H1 (cell line): Measurements from ENCODE around the gene MTF1. TPM values are rescaled to one million over a fixed set of nuclear protein-coding genes. Genes with fewer than 3 reads are reported as not detected.

Source experiments
- CTCF ChIA-PET: fragments of 300-600 bp; sonication (Branson Sonifier 250); formaldehyde crosslinking; loops from one replicate; lab custom pipeline; 2021; ENCODE audit not compliant: partially characterized antibody; lab: Charles Lee
- POLR2A ChIA-PET: fragments of 300-600 bp; sonication (Branson Sonifier 250); formaldehyde crosslinking; loops from one replicate; lab custom pipeline; 2021; ENCODE audit warnings: inconsistent platforms; ENCODE audit not compliant: partially characterized antibody; lab: Charles Lee
- DNase-seq, 2 experiments: peaks; one replicate each; pipeline versions ENCODE4 v3.0.0 to v3.0.0-alpha.2; 2010 to 2022; ENCODE audit warnings: low spot score in 2 of 2, low read depth in 1 of 2, mixed read lengths in 1 of 2
- FAIRE-seq: peaks from 2 replicates; lab custom pipeline; 2011; peaks lifted over from hg19 to GRCh38; lab: Jason Lieb, UNC
- H2AFZ ChIP-seq: 2 replicates; pipeline ENCODE4 v1.8.1; 2012; ENCODE audit warnings: low read length, inconsistent platforms
- H2AK5ac ChIP-seq: 2 replicates; pipeline ENCODE4 v1.6.1; 2013; ENCODE audit warnings: low read depth, low read length
- H2BK120ac ChIP-seq: replicated peaks from 2 replicates; pipeline ENCODE3; 2013; ENCODE audit warnings: low read depth, low read length, inconsistent platforms
- H2BK12ac ChIP-seq: 2 replicates; pipeline ENCODE4 v1.6.1; 2013; ENCODE audit warnings: low read depth, low read length
- H2BK15ac ChIP-seq: 2 replicates; pipeline ENCODE4 v1.6.1; 2013; ENCODE audit warnings: low read length
- H2BK20ac ChIP-seq: 2 replicates; pipeline ENCODE4 v1.6.1; 2013; ENCODE audit warnings: low read length
- H2BK5ac ChIP-seq: 2 replicates; pipeline ENCODE4 v1.6.1; 2013; ENCODE audit warnings: low read depth, low read length
- H3K14ac ChIP-seq: 2 replicates; pipeline ENCODE4 v1.6.1; 2013; ENCODE audit warnings: inconsistent platforms; ENCODE audit not compliant: insufficient read length
- H3K18ac ChIP-seq: 2 replicates; pipeline ENCODE4 v1.6.1; 2013; ENCODE audit warnings: low read length; ENCODE audit errors: extremely low read depth
- H3K23ac ChIP-seq: 2 replicates; pipeline ENCODE4 v1.6.1; 2013; ENCODE audit warnings: inconsistent platforms; ENCODE audit not compliant: insufficient read length
- H3K23me2 ChIP-seq: 2 replicates; pipeline ENCODE4 v1.6.1; 2013; ENCODE audit warnings: low read depth, low read length
- H3K27ac ChIP-seq: 2 replicates; pipeline ENCODE4 v1.6.1; 2011; ENCODE audit warnings: low read depth, low read length, inconsistent platforms
- H3K27me3 ChIP-seq, 4 experiments: replicated peaks in 1 of 4; 1 replicate in 1 of 4; 2 replicates in 3 of 4; pipeline versions ENCODE4 v1.6.1 to v1.8.1; 2011 to 2013; ENCODE audit warnings: low read length in 3 of 4, mild to moderate bottlenecking in 3 of 4, inconsistent platforms in 2 of 4, mixed read lengths in 2 of 4, moderate library complexity in 1 of 4; ENCODE audit not compliant: control insufficient read depth in 3 of 4, insufficient read depth in 3 of 4; ENCODE audit errors: extremely low read depth in 1 of 4
- H3K36me3 ChIP-seq, 4 experiments: 2 replicates each; pipeline versions ENCODE4 v1.6.1 to v1.8.1; 2011 to 2013; ENCODE audit warnings: mild to moderate bottlenecking in 4 of 4, low read length in 3 of 4, moderate library complexity in 2 of 4, control low read depth in 1 of 4, inconsistent platforms in 1 of 4; ENCODE audit not compliant: insufficient read depth in 4 of 4, control insufficient read depth in 2 of 4
- H3K4ac ChIP-seq: replicated peaks from 2 replicates; pipeline ENCODE3; 2013; ENCODE audit warnings: low read length, low read depth, mixed read lengths, inconsistent platforms; ENCODE audit not compliant: insufficient read length
- H3K4me1 ChIP-seq, 4 experiments: replicated peaks in 1 of 4; 1 replicate in 1 of 4; 2 replicates in 3 of 4; pipeline versions ENCODE4 v1.6.1 to v1.8.1; 2011 to 2013; ENCODE audit warnings: low read length in 3 of 4, inconsistent platforms in 2 of 4, mixed read lengths in 1 of 4; ENCODE audit not compliant: insufficient read depth in 4 of 4, control insufficient read depth in 3 of 4
- H3K4me2 ChIP-seq, 2 experiments: 2 replicates each; pipeline versions ENCODE4 v1.6.1 to v1.8.1; 2011 to 2013; ENCODE audit warnings: low read depth in 2 of 2, low read length in 2 of 2, control low read depth in 1 of 2, inconsistent platforms in 1 of 2, mild to moderate bottlenecking in 1 of 2; ENCODE audit not compliant: insufficient read depth in 1 of 2
- H3K4me3 ChIP-seq, 4 experiments: fragments of 200-600, 300-600 bp in 1 of 4; sonication (generic), shearing (Covaris generic), sonication (Bioruptor Twin) in 1 of 4; 2 replicates each; pipeline versions ENCODE4 v1.5.1 to v1.8.1; 2011 to 2016; ENCODE audit warnings: low read length in 4 of 4, low read depth in 3 of 4, control low read depth in 2 of 4, inconsistent platforms in 2 of 4, mild to moderate bottlenecking in 2 of 4, mixed read lengths in 1 of 4, moderate library complexity in 1 of 4; ENCODE audit not compliant: insufficient read depth in 2 of 4; ENCODE audit errors: extremely low read depth in 1 of 4
- H3K56ac ChIP-seq: replicated peaks from 2 replicates; pipeline ENCODE3; 2013; ENCODE audit warnings: low read depth, mild to moderate bottlenecking, mixed read lengths, low read length, inconsistent platforms; ENCODE audit not compliant: insufficient read length
- H3K79me1 ChIP-seq: 2 replicates; pipeline ENCODE4 v1.6.1; 2013; ENCODE audit warnings: low read depth, low read length, control low read depth
- H3K79me2 ChIP-seq, 2 experiments: 2 replicates each; pipeline versions ENCODE4 v1.6.1 to v1.8.1; 2012 to 2013; ENCODE audit warnings: low read length in 2 of 2, mild to moderate bottlenecking in 2 of 2, inconsistent platforms in 1 of 2; ENCODE audit not compliant: insufficient read depth in 2 of 2, control insufficient read depth in 1 of 2
- H3K9ac ChIP-seq, 4 experiments: replicated peaks in 1 of 4; 1 replicate in 1 of 4; 2 replicates in 3 of 4; pipeline versions ENCODE4 v1.6.1 to v1.8.1; 2011 to 2013; ENCODE audit warnings: low read depth in 3 of 4, low read length in 3 of 4, control low read depth in 2 of 4, mild to moderate bottlenecking in 2 of 4, moderate library complexity in 2 of 4, inconsistent platforms in 1 of 4; ENCODE audit errors: extremely low read depth in 1 of 4
- H3K9me3 ChIP-seq, 2 experiments: 2 replicates each; pipeline versions ENCODE4 v1.6.1 to v1.8.1; 2012 to 2013; ENCODE audit warnings: mild to moderate bottlenecking in 2 of 2, moderate library complexity in 2 of 2, control low read depth in 1 of 2, inconsistent platforms in 1 of 2, low read depth in 1 of 2, low read length in 1 of 2, mixed read lengths in 1 of 2; ENCODE audit not compliant: insufficient read depth in 2 of 2
- H4K20me1 ChIP-seq, 2 experiments: replicated peaks in 1 of 2; 2 replicates each; pipeline versions ENCODE3 to v1.8.1; 2011 to 2013; ENCODE audit warnings: inconsistent platforms in 2 of 2, low read length in 2 of 2, mild to moderate bottlenecking in 1 of 2; ENCODE audit not compliant: insufficient read depth in 2 of 2, control insufficient read depth in 1 of 2
- H4K5ac ChIP-seq: 2 replicates; pipeline ENCODE4 v1.6.1; 2013; ENCODE audit warnings: low read length, low read depth, mixed read lengths, inconsistent platforms; ENCODE audit not compliant: insufficient read length
- H4K8ac ChIP-seq: 2 replicates; pipeline ENCODE4 v1.8.0; 2013; ENCODE audit warnings: mild to moderate bottlenecking, moderate library complexity, low read length, inconsistent platforms; ENCODE audit not compliant: insufficient read depth; ENCODE audit errors: extremely low read depth
- H4K91ac ChIP-seq: replicated peaks from 2 replicates; pipeline ENCODE3; 2013; ENCODE audit warnings: low read length, mixed read lengths, inconsistent platforms; ENCODE audit not compliant: insufficient read length
- POLR2AphosphoS5 ChIP-seq: IDR thresholded peaks from 2 replicates; pipeline ENCODE4 v1.6.1; 2011; ENCODE audit warnings: low read depth, low read length
- SIX5 ChIP-seq: IDR thresholded peaks from 2 replicates; pipeline ENCODE4 v1.6.1; 2011; ENCODE audit warnings: mild to moderate bottlenecking, low read depth, low read length
- WGBS, 2 experiments: shearing (Covaris generic) in 1 of 2; methylation state at CpG; one replicate each; pipeline versions ENCODE4 v1.1.6 to v1.1.7; 2013 to 2015; ENCODE audit warnings: low lambda C conversion rate in 2 of 2, mixed read lengths in 2 of 2, inconsistent platforms in 1 of 2, low coverage in 1 of 2, missing lambda C conversion rate in 1 of 2; ENCODE audit not compliant: insufficient replicate concordance in 2 of 2, insufficient coverage in 1 of 2, insufficient read length in 1 of 2; ENCODE audit errors: extremely low coverage in 1 of 2, missing lambda C conversion rate in 1 of 2; 5-methylcytosine and 5-hydroxymethylcytosine counted together
- polyA plus RNA-seq, 7 experiments: library from polyadenylated mRNA; depleted of rRNA in 3 of 7; stranded (reverse) in 5 of 7; unstranded in 2 of 7; fragments of >200 nt in 5 of 7; fragments of 200-250 nt in 2 of 7; gene quantifications; 1 replicate in 5 of 7; 2 replicates in 1 of 7; 4 replicates in 1 of 7; pipeline versions ENCODE4 v1.2.1 to v1.2.3, GENCODE V29; 2011 to 2013; ENCODE audit warnings: missing spikeins in 2 of 7, mixed read lengths in 2 of 7
- total RNA-seq: library from RNA; stranded (reverse); fragmentation: NEBNext Ultra II Directional; extraction: Animal tissue kit (Norgen Biotek cat#: 25700); gene quantifications from 2 replicates; pipeline ENCODE4 v1.2.1, GENCODE V29; 2021

MTF1 gene
- total and polyA plus RNA-seq, 2 of the 8 experiments (the other 6 are each of a cell fraction or from before 2014, with no cell fraction given) = 4.0 to 15.5 TPM

DNA sequence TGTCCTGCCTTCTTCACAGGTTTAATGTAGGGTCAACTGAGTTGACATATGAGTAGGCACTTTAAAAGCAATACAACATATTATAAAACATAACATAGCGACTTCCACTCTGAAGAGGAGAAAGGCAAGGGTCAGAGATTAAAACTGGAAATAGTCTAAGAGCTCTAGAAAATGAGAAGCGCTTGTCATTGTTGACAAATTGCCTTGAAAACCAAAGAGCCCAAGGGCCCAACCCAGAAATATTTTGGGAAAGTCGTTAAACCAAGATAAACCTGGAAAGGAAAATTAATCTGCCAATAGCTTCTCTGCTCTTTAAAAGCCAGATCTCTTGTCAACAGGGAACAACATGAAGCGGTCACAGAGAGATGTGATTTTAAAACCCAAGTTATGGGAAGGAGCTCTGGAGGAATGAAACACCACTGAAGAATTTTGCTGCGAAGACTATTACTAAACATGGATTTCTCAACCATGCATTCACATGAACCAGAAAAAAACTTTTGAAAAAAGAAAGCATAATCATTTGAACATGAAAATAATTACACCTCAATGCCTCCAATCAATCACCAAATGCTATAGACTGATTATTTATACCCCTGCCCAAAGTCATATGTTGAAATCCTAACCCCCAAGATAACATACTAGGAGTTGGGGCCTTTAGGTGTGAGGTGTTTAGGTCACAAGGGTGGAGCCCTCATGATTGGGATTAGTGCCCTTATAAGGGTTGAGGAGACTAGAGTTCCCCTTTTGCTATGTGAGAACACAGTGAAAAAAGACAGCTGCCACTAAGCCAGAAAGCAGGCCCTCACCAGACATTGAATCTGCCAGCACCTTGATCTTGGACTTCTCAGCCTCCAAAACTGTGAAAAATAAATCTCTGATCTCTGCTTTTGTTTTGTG lies 33.0 kb upstream of the MTF1 start:
- no peak overlapping the region for H3K4me3 ChIP-seq
- no peak for DNase-seq
- TF ChIP-seq SIX5 (no peak), POLR2AphosphoS5 (no peak)
- TF ChIP-seq, all 59 proteins: peak for 0
- Histone ChIP-seq H2BK120ac (no peak overlapping the region), H4K91ac (no peak overlapping the region), H4K20me1 (no peaks in the 10 kb centered on the region), H2BK12ac (no peak overlapping the region), H3K36me3 (peaks cover 2 to 18% (median 8%) of the 10 kb centered on the region in 4 experiments; a peak in 4 of 8 replicates), H4K5ac (no peak overlapping the region), H2AFZ (no peak overlapping the region), H3K4me1 (no peaks in the 10 kb centered on the region), H3K4me2 (no peak overlapping the region), H2BK20ac (no peak overlapping the region), H4K8ac (no peak overlapping the region), H3K9me3 (no peaks in the 10 kb centered on the region; a peak in 1 of 4 replicates), H3K14ac (no peak overlapping the region), H3K79me1 (no peaks in the 10 kb centered on the region), H3K9ac (no peak overlapping the region), H3K23ac (no peak overlapping the region), H3K4ac (no peak overlapping the region), H2BK15ac (no peak overlapping the region), H3K27me3 (no peaks in the 10 kb centered on the region), H2AK5ac (no peak overlapping the region), H3K27ac (no peak overlapping the region), H3K18ac (no peak overlapping the region), H3K56ac (no peak overlapping the region), H3K23me2 (no peaks in the 10 kb centered on the region), H2BK5ac (no peak overlapping the region), H3K79me2 (no peaks in the 10 kb centered on the region)
- POLR2A ChIA-PET = interaction anchor here (0.8 kb wide), 1 partner anchor 121 kb away, joined by 3 read pairs; no protein-coding TSS in a partner anchor
- no peak for FAIRE-seq
- WGBS, 2 experiments = 85% methylated on average over 5 of the region's 5 CpGs; no CpG with 5 or more reads in 1 of the 2 experiments
- CTCF ChIA-PET = interaction anchor here (0.6 to 4.2 kb wide), 9 partner anchors 12 to 422 kb away, joined by 3 to 18 read pairs (median 3); no protein-coding TSS in a partner anchor
